HEK293T (cell line): Measurements from ENCODE around the gene SNED1.

Experiments used
- CTCF ChIA-PET: fragments of 350-600 bp; formaldehyde crosslinking; extraction: SDS; loops from one replicate; lab custom pipeline; 2021; ENCODE audit warnings: antibody characterized with exemption, inconsistent platforms; lab: Yijun Ruan, JAX
- POLR2A ChIA-PET: fragments of 350-600 bp; formaldehyde crosslinking; extraction: SDS; loops from one replicate; lab custom pipeline; 2020; ENCODE audit warnings: antibody characterized with exemption, inconsistent platforms; lab: Yijun Ruan, JAX
- DNase-seq: peaks from one replicate; pipeline ENCODE4 v3.0.0; 2012; ENCODE audit warnings: mixed read lengths; ENCODE audit errors: extremely low spot score
- ARNT ChIP-seq: fragments of 450-650 bp; IDR thresholded peaks from 2 replicates; pipeline ENCODE4 v1.6.1; 2017; ENCODE audit warnings: mild to moderate bottlenecking
- BHLHE40 ChIP-seq: fragments of 450-650 bp; IDR thresholded peaks from 2 replicates; pipeline ENCODE4 v1.6.1; 2016; ENCODE audit warnings: mild to moderate bottlenecking, moderate library complexity, borderline replicate concordance
- CTBP1 ChIP-seq: fragments of 450-650 bp; IDR thresholded peaks from 2 replicates; pipeline ENCODE4 v1.6.1; 2016; ENCODE audit warnings: borderline replicate concordance
- ELF4 ChIP-seq: fragments of 450-650 bp; IDR thresholded peaks from 2 replicates; pipeline ENCODE4 v1.6.1; 2017; ENCODE audit warnings: antibody characterized with exemption
- FOXA1 ChIP-seq: fragments of 450-650 bp; IDR thresholded peaks from 2 replicates; pipeline ENCODE4 v1.6.1; 2016; ENCODE audit warnings: mild to moderate bottlenecking
- FOXK2 ChIP-seq: fragments of 450-650 bp; IDR thresholded peaks from 2 replicates; pipeline ENCODE4 v1.6.1; 2016; ENCODE audit warnings: mild to moderate bottlenecking
- FOXM1 ChIP-seq: fragments of 450-650 bp; IDR thresholded peaks from 2 replicates; pipeline ENCODE4 v1.6.1; 2017; ENCODE audit warnings: mild to moderate bottlenecking, borderline replicate concordance
- HDGF ChIP-seq: fragments of 450-650 bp; IDR thresholded peaks from 2 replicates; pipeline ENCODE4 v1.6.1; 2017; ENCODE audit warnings: antibody characterized with exemption, borderline replicate concordance
- L3MBTL2 ChIP-seq: fragments of 450-650 bp; conservative IDR thresholded peaks from 2 replicates; pipeline ENCODE4 v1.6.1; 2016; ENCODE audit warnings: mild to moderate bottlenecking
- LEF1 ChIP-seq: fragments of 450-650 bp; IDR thresholded peaks from 2 replicates; pipeline ENCODE4 v1.6.1; 2017; ENCODE audit warnings: mild to moderate bottlenecking, borderline replicate concordance
- NFRKB ChIP-seq: fragments of 450-650 bp; IDR thresholded peaks from 2 replicates; pipeline ENCODE4 v1.6.1; 2016; ENCODE audit warnings: mild to moderate bottlenecking, moderate library complexity
- SP1 ChIP-seq: fragments of 450-650 bp; IDR thresholded peaks from 2 replicates; pipeline ENCODE4 v1.6.1; 2017
- SUZ12 ChIP-seq: fragments of 450-650 bp; IDR thresholded peaks from 2 replicates; pipeline ENCODE4 v1.6.1; 2016; ENCODE audit warnings: mild to moderate bottlenecking
- TARDBP ChIP-seq: fragments of 450-650 bp; IDR thresholded peaks from 2 replicates; pipeline ENCODE4 v1.6.1; 2016
- ZNF384 ChIP-seq: fragments of 450-650 bp; IDR thresholded peaks from 2 replicates; pipeline ENCODE4 v1.6.1; 2016
- TF ChIP-seq, protein P1 (sequence below): fragments of 450-650 bp; IDR thresholded peaks from 2 replicates; pipeline ENCODE4 v1.6.1; 2016

The SNED1 gene

GRCh38 chr2:240956935-240957655 lies 41.3 kb upstream of the SNED1 start:
- POLR2A ChIA-PET: no interaction called here
- TF ChIP-seq L3MBTL2: no peak
- TF ChIP-seq, protein P1, sequence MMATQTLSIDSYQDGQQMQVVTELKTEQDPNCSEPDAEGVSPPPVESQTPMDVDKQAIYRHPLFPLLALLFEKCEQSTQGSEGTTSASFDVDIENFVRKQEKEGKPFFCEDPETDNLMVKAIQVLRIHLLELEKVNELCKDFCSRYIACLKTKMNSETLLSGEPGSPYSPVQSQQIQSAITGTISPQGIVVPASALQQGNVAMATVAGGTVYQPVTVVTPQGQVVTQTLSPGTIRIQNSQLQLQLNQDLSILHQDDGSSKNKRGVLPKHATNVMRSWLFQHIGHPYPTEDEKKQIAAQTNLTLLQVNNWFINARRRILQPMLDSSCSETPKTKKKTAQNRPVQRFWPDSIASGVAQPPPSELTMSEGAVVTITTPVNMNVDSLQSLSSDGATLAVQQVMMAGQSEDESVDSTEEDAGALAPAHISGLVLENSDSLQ: no peak
- no peak for TF ChIP-seq SP1
- TF ChIP-seq BHLHE40: no peak
- TF ChIP-seq ELF4: no peak
- TF ChIP-seq TARDBP: no peak
- no peak for TF ChIP-seq FOXK2
- no peak for TF ChIP-seq HDGF
- CTCF ChIA-PET: no interaction called here
- DNase-seq: no peak

DNA sequence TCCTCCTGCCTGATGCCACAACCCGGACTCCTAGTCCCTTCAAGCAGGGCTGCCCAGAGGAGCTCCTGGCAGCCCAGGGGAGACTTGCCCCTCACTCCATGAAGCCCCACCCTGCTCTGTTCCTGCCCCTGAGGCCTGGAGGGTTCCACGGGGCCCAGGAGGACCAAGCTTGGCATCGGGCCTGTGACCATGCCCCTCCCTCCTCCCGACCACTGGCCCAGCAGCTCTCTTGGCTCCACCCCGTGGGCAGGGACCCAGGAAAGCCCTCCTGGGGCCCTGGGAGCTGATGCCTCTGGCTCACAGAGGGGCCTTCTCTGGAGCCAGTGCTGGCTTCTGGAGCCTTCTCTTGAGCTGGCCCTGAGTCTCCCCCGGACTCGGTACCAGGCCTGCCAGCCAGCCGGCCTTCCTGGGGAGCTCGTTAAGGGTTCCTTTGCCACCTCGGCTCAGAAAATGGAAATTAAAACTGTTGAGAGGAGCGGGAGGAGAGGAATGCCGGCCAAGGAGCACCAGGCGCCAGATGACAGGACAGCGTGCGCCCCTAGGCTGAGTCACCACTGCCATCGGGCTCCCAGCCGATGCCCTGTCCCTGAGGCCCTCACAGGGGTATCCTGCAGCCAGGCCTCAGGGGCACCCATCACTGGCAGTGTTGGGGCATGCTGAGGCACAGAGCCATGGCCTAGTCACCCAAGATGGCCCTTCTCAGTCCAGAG lies 40.6 kb upstream of the SNED1 start:
- DNase-seq: no peak
- CTCF ChIA-PET: no interaction called here
- TF ChIP-seq FOXA1 (no peak), BHLHE40 (no peak), TARDBP (no peak), L3MBTL2 (no peak), CTBP1 (no peak), SUZ12 (no peak)
- POLR2A ChIA-PET: no interaction called here

DNA sequence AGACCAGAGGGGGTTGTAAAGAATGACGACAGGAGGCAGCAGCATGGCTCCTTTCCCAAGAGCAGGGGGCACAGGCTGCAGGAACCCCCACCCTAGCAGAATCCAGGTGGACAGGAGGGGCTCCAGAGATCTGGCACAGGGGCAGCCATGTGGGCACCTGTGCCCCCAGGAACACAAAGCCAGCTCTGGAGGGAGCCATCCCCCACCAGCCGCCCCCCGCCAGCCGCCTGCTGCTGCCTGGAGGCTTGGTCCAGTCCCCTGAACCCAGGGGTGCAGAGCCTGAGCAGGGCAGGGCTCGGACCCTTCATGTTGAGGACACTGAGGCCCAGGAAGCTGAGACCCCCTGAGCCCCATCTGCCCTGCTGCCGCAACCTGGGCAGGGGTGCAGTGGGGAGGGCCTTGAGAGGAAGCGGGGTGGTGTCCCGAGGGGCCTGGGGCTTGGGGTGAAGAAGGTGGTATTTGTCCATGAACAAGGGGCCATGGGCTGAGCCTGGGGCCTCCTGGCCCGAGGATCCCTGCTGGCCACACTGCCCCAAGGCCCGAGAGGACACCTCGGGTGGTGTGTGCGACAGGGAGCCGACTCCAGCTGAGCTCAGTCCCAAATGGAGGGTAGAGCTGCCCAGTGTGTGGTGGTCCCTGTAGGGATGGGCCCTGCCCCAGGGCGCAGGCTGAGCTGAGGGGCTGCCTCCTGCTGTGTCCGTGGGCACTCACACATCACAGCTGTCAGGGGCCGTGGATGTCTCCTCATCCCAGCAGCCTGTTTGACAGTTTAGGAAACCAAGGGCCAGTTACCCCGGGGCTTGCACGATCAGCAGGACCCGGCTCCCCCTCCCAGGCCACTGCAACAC lies 39.8 kb upstream of the SNED1 start:
- DNase-seq: no peak
- POLR2A ChIA-PET: no interaction called here
- CTCF ChIA-PET: no interaction called here
- TF ChIP-seq FOXA1 (no peak), BHLHE40 (no peak), ZNF384 (no peak), TARDBP (no peak), FOXM1 (no peak), L3MBTL2 (no peak), CTBP1 (no peak), ARNT (no peak), FOXK2 (no peak)

- TF ChIP-seq ELF4 (no peak), ARNT (no peak), FOXA1 (no peak), LEF1 (no peak), SUZ12 (no peak), NFRKB (no peak), SP1 (no peak), L3MBTL2 (no peak), CTBP1 (no peak), FOXK2 (no peak), TARDBP (no peak), HDGF (no peak), ZNF384 (no peak), FOXM1 (no peak), BHLHE40 (no peak)
- TF ChIP-seq, protein P1: no peak
- no peak for DNase-seq
- POLR2A ChIA-PET: no interaction called here
- CTCF ChIA-PET: no interaction called here
These were observed 39.0 kb upstream of the SNED1 start for GRCh38 chr2:240959214-240959940.

DNA sequence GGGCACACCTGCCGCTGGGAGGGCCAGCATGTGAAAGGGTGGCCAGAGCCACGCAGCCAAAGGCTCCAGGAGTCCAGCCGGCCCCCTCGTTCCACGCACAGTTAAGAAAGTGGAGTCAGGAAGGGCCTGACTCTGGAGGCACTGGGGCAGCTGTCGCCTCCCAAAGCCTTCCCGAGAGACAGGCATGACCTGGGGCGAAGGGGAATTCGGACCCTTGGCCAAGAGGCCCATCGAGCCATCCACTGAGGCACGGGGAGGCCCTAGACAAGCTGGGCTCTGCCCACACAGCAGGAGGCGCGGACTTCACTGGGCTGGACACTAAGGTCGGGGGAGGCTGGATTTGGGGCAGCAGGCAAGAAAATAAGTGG lies 38.5 kb upstream of the SNED1 start:
- POLR2A ChIA-PET: no interaction called here

GRCh38 chr2:240960309-240960970 lies 38.0 kb upstream of the SNED1 start:
- CTCF ChIA-PET: no interaction called here
- POLR2A ChIA-PET: no interaction called here
- DNase-seq: no peak
- no peak for TF ChIP-seq BHLHE40
- TF ChIP-seq, protein P1: no peak

More for the DNA sequence above, 38.5 kb upstream of the SNED1 start:
- no peak for DNase-seq
- CTCF ChIA-PET: no interaction called here
- TF ChIP-seq FOXA1: no peak
- no peak for TF ChIP-seq SP1
